Mucosa of rectum (tissue), 2 donors: ENCODE data around the gene RPA1.
"Not testable (repeated sequence)": the region's sequence is repeated elsewhere in the genome, so short reads cannot be mapped to it uniquely, and the experiment has no call there.

Experiments
- H3K27ac ChIP-seq, 2 donors: one replicate each; pipeline ENCODE4 v1.7.0; 2013; ENCODE audit warnings: inconsistent platforms in 2 of 2, low read depth in 2 of 2, low read length in 2 of 2
- H3K27me3 ChIP-seq, 2 donors: one replicate each; pipeline ENCODE4 v1.7.0; 2013; ENCODE audit warnings: low read length in 2 of 2; ENCODE audit not compliant: control insufficient read depth in 2 of 2, insufficient read depth in 2 of 2
- H3K36me3 ChIP-seq, 2 donors: one replicate each; pipeline ENCODE4 v1.7.0; 2013; ENCODE audit warnings: low read length in 2 of 2; ENCODE audit not compliant: control insufficient read depth in 2 of 2, insufficient read depth in 2 of 2
- H3K4me1 ChIP-seq, 2 donors: one replicate each; pipeline ENCODE4 v1.7.0; 2013; ENCODE audit warnings: low read length in 2 of 2, mild to moderate bottlenecking in 1 of 2; ENCODE audit not compliant: control insufficient read depth in 2 of 2, insufficient read depth in 2 of 2
- H3K4me3 ChIP-seq, 2 donors: one replicate each; pipeline ENCODE4 v1.7.0; 2013; ENCODE audit warnings: low read length in 2 of 2
- H3K9ac ChIP-seq, 2 donors: one replicate each; pipeline ENCODE4 v1.7.0; 2013; ENCODE audit warnings: low read length in 2 of 2, low read depth in 1 of 2, mild to moderate bottlenecking in 1 of 2
- H3K9me3 ChIP-seq, 2 donors: one replicate each; pipeline ENCODE4 v1.7.0; 2013; ENCODE audit warnings: low read length in 2 of 2; ENCODE audit not compliant: control insufficient read depth in 2 of 2
- donor health status: healthy.
- donor health status: Normal muscosa, but diverticular disease.

The RPA1 gene

GRCh38 chr17:1894753-1895339, 65.0 kb downstream of the RPA1 start:
- no peaks in the 10 kb centered on the region for H3K27me3 ChIP-seq
- H3K36me3 ChIP-seq, result peaks cover 48 to 61% of the 10 kb centered on the region in 2 donors
- H3K9ac ChIP-seq, result no peak overlapping the region
- no peaks in the 10 kb centered on the region for H3K4me1 ChIP-seq
- H3K9me3 ChIP-seq, result no peaks in the 10 kb centered on the region
- H3K27ac ChIP-seq, result no peak overlapping the region
- H3K4me3 ChIP-seq, result no peak overlapping the region

GRCh38 chr17:1895479-1895878, 65.7 kb downstream of the RPA1 start:
- H3K36me3 ChIP-seq, result peaks cover 45 to 58% of the 10 kb centered on the region in 2 donors
- not testable (repeated sequence) for H3K27ac ChIP-seq, H3K27me3 ChIP-seq, H3K4me3 ChIP-seq, H3K4me1 ChIP-seq, H3K9me3 ChIP-seq, H3K9ac ChIP-seq

- no peaks in the 10 kb centered on the region for H3K4me1 ChIP-seq
- peaks cover 45 to 51% of the 10 kb centered on the region in 2 donors for H3K36me3 ChIP-seq
- H3K27ac ChIP-seq, result no peak overlapping the region
- H3K27me3 ChIP-seq, result no peaks in the 10 kb centered on the region
- no peaks in the 10 kb centered on the region for H3K9me3 ChIP-seq
- H3K9ac ChIP-seq, result no peak overlapping the region
- no peak overlapping the region for H3K4me3 ChIP-seq
Observed at GRCh38 chr17:1896243-1897104, 66.7 kb downstream of the RPA1 start.

GRCh38 chr17:1897105-1897656, 67.4 kb downstream of the RPA1 start:
- H3K4me3 ChIP-seq, result no peak overlapping the region
- peaks cover 45 to 48% of the 10 kb centered on the region in 2 donors for H3K36me3 ChIP-seq
- H3K27me3 ChIP-seq, result no peaks in the 10 kb centered on the region
- H3K4me1 ChIP-seq, result no peaks in the 10 kb centered on the region
- H3K9me3 ChIP-seq, result no peaks in the 10 kb centered on the region
- no peak overlapping the region for H3K27ac ChIP-seq
- no peak overlapping the region for H3K9ac ChIP-seq

GRCh38 chr17:1898332-1898731, 68.5 kb downstream of the RPA1 start:
- H3K9ac ChIP-seq, result no peak overlapping the region
- no peak overlapping the region for H3K27ac ChIP-seq
- H3K36me3 ChIP-seq, result peaks cover 38 to 48% of the 10 kb centered on the region in 2 donors
- no peak overlapping the region for H3K4me3 ChIP-seq
- peaks cover 0 to 2% of the 10 kb centered on the region in 2 donors for H3K27me3 ChIP-seq
- H3K9me3 ChIP-seq, result no peaks in the 10 kb centered on the region
- H3K4me1 ChIP-seq, result no peaks in the 10 kb centered on the region

- Histone ChIP-seq H3K9me3 (no peaks in the 10 kb centered on the region), H3K36me3 (peaks cover 35 to 46% of the 10 kb centered on the region in 2 donors), H3K4me3 (no peak overlapping the region), H3K9ac (no peak overlapping the region), H3K4me1 (no peaks in the 10 kb centered on the region), H3K27me3 (peaks cover 2 to 5% of the 10 kb centered on the region in 2 donors), H3K27ac (no peak overlapping the region)
Observed at GRCh38 chr17:1898872-1899271, 69.1 kb downstream of the RPA1 start.

- Histone ChIP-seq H3K27me3 (peaks cover 5 to 8% of the 10 kb centered on the region in 2 donors), H3K4me3 (no peak overlapping the region), H3K4me1 (peaks cover 0 to 3% of the 10 kb centered on the region in 2 donors), H3K36me3 (peaks cover 32 to 40% of the 10 kb centered on the region in 2 donors), H3K27ac (no peak overlapping the region), H3K9me3 (no peaks in the 10 kb centered on the region), H3K9ac (no peak overlapping the region)
Observed at GRCh38 chr17:1899403-1900000, 69.7 kb downstream of the RPA1 start.

GRCh38 chr17:1904273-1905182, 74.7 kb downstream of the RPA1 start:
- H3K27me3 ChIP-seq, result peaks cover 44% of the 10 kb centered on the region in 2 donors

GRCh38 chr17:1905190-1905913, 75.5 kb downstream of the RPA1 start:
- Histone ChIP-seq H3K9ac (no peak overlapping the region), H3K9me3 (no peaks in the 10 kb centered on the region), H3K36me3 (no peaks in the 10 kb centered on the region), H3K4me1 (peaks cover 3 to 4% of the 10 kb centered on the region in 2 donors), H3K4me3 (no peak overlapping the region), H3K27ac (no peak overlapping the region), H3K27me3 (peaks cover 44 to 52% of the 10 kb centered on the region in 2 donors)

More at GRCh38 chr17:1904273-1905182, 74.7 kb downstream of the RPA1 start:
- Histone ChIP-seq H3K9me3 (no peaks in the 10 kb centered on the region), H3K27ac (no peak overlapping the region), H3K4me3 (no peak overlapping the region), H3K4me1 (peaks cover 3 to 4% of the 10 kb centered on the region in 2 donors), H3K36me3 (no peaks in the 10 kb centered on the region), H3K9ac (no peak overlapping the region)
